ENCODE measurements around the gene NNAT.

Gene NNAT

GRCh38 chr20:37559312-37560027 lies 38.4 kb downstream of the NNAT start:
- Histone ChIP-seq H3K4me3 (ENCODE audit: low read length in 2 of 2) (no peak overlapping the region), H3K36me3 (ENCODE audit: control insufficient read depth in 2 of 2, insufficient read depth in 2 of 2, low read length in 2 of 2) (no peaks in the 10 kb centered on the region), H3K9me3 (ENCODE audit: control insufficient read depth in 2 of 2, low read length in 2 of 2) (no peaks in the 10 kb centered on the region), H3K27ac (ENCODE audit: low read length) (no peak overlapping the region), H3K9ac (ENCODE audit: low read length in 2 of 2) (no peak overlapping the region), H3K27me3 (ENCODE audit: control insufficient read depth in 1 of 2, insufficient read depth in 2 of 2, low read length in 2 of 2) (peaks cover 9 to 16% of the 10 kb centered on the region in 2 donors), H3K4me1 (ENCODE audit: control insufficient read depth, insufficient read depth, low read length) (no peaks in the 10 kb centered on the region)

DNA sequence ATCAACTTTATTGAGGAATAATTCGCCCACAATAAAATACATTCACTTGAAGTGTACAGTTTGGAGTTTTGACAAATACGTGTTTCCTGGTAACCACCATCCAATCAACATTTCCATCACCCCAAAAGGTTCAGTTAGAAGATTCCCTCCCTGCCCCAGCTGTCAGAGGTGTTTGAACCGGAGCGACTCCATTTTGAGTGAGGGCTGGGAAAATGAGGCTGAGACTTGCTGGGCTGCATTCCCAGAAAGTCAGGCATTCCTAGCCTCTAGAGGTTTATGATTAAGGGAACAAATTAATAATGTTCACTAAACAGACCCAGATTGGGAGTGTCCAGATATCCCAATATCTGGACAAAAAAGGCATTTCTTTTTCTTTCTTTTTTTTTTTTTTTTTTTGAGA lies 39.6 kb downstream of the NNAT start:
- Histone ChIP-seq H3K36me3 (ENCODE audit: control insufficient read depth in 2 of 2, insufficient read depth in 2 of 2, low read length in 2 of 2) (no peaks in the 10 kb centered on the region), H3K27ac (ENCODE audit: low read length) (no peak overlapping the region), H3K27me3 (ENCODE audit: control insufficient read depth in 1 of 2, insufficient read depth in 2 of 2, low read length in 2 of 2) (peaks cover 20 to 23% of the 10 kb centered on the region in 2 donors), H3K4me3 (ENCODE audit: low read length in 2 of 2) (no peak overlapping the region), H3K4me1 (ENCODE audit: control insufficient read depth, insufficient read depth, low read length) (peaks cover 3% of the 10 kb centered on the region), H3K9me3 (ENCODE audit: control insufficient read depth in 2 of 2, low read length in 2 of 2) (no peaks in the 10 kb centered on the region), H3K9ac (ENCODE audit: low read length in 2 of 2) (no peak overlapping the region)

DNA sequence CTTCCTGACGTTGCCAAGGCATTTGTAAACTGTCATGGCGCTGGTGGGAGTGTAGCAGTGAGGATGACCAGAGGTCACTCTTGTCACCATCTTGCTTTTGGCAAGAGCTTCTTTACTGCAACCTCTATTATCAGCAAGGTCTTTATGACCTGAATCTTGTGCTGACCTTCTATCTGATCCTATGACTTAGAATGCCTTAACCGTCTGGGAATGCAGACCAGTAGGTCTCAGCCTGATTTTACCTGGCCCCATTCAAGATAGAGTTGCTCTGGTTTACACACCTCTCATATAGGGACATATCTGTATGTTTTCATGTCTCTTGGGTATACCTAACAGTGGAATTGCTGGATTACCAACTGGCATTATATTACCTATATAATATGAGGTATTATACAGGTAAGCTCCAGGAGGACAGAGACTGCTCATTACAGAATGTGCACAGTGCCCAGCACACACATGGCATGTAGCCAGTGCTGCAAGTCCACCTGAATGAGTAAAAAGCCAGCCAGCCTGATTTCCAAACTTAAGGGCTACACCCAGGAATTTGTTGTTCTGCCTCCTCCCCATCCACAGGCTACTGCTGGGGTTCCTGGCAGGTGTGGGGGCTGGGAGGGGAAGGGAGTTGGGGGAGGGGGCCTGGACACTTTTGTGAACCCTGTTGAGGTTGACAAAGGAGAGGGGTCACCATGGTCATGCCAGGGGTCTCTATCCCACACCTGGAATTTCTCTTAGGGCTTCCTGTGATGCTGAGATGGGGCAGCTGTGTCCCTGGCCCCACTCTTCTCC lies 41.8 kb downstream of the NNAT start:
- Histone ChIP-seq H3K27me3 (ENCODE audit: control insufficient read depth in 1 of 2, insufficient read depth in 2 of 2, low read length in 2 of 2) (peaks cover 27% of the 10 kb centered on the region in 2 donors), H3K4me1 (ENCODE audit: control insufficient read depth, insufficient read depth, low read length) (peaks cover 3% of the 10 kb centered on the region), H3K4me3 (ENCODE audit: low read length in 2 of 2) (no peak overlapping the region), H3K36me3 (ENCODE audit: control insufficient read depth in 2 of 2, insufficient read depth in 2 of 2, low read length in 2 of 2) (no peaks in the 10 kb centered on the region), H3K9ac (ENCODE audit: low read length in 2 of 2) (no peak overlapping the region), H3K9me3 (ENCODE audit: control insufficient read depth in 2 of 2, low read length in 2 of 2) (no peaks in the 10 kb centered on the region), H3K27ac (ENCODE audit: low read length) (no peak overlapping the region)

DNA sequence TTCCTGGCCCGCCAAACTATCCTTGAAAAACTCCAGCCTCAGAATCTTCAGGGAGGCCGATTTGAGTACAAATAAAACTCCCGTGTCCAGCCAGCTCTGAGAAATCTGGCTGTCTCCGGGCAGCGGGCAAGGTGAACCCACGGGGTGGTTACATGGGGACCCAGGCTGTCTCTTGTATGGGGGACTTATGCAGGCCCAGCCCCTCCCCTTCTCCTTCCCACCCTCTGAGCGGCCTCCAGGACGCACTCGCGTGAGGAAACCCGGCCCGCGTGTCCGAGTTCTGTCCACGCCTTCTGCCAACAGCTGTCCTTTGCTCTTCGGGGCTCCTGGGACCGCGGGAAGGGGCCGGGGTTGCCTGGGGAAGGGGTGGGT lies 43.0 kb downstream of the NNAT start:
- peaks cover 3% of the 10 kb centered on the region for H3K4me1 ChIP-seq (ENCODE audit: control insufficient read depth, insufficient read depth, low read length)
- no peak overlapping the region for H3K9ac ChIP-seq (ENCODE audit: low read length in 2 of 2)
- no peak overlapping the region for H3K27ac ChIP-seq (ENCODE audit: low read length)
- peaks cover 31 to 33% of the 10 kb centered on the region in 2 donors for H3K27me3 ChIP-seq (ENCODE audit: control insufficient read depth in 1 of 2, insufficient read depth in 2 of 2, low read length in 2 of 2)
- no peak overlapping the region for H3K4me3 ChIP-seq (ENCODE audit: low read length in 2 of 2)
- H3K9me3 ChIP-seq (ENCODE audit: control insufficient read depth in 2 of 2, low read length in 2 of 2): no peaks in the 10 kb centered on the region
- no peaks in the 10 kb centered on the region for H3K36me3 ChIP-seq (ENCODE audit: control insufficient read depth in 2 of 2, insufficient read depth in 2 of 2, low read length in 2 of 2)

- H3K36me3 ChIP-seq (ENCODE audit: control insufficient read depth in 2 of 2, insufficient read depth in 2 of 2, low read length in 2 of 2): no peaks in the 10 kb centered on the region
- H3K9me3 ChIP-seq (ENCODE audit: control insufficient read depth in 2 of 2, low read length in 2 of 2): no peaks in the 10 kb centered on the region
These were observed 43.5 kb downstream of the NNAT start for GRCh38 chr20:37564388-37565133.

GRCh38 chr20:37565134-37565811 lies 44.2 kb downstream of the NNAT start:
- H3K4me3 ChIP-seq (ENCODE audit: low read length in 2 of 2): no peak overlapping the region
- no peak overlapping the region for H3K9ac ChIP-seq (ENCODE audit: low read length in 2 of 2)
- H3K36me3 ChIP-seq (ENCODE audit: control insufficient read depth in 2 of 2, insufficient read depth in 2 of 2, low read length in 2 of 2): no peaks in the 10 kb centered on the region
- H3K4me1 ChIP-seq (ENCODE audit: control insufficient read depth, insufficient read depth, low read length): peaks cover 3% of the 10 kb centered on the region
- no peak overlapping the region for H3K27ac ChIP-seq (ENCODE audit: low read length)
- no peaks in the 10 kb centered on the region for H3K9me3 ChIP-seq (ENCODE audit: control insufficient read depth in 2 of 2, low read length in 2 of 2)
- H3K27me3 ChIP-seq (ENCODE audit: control insufficient read depth in 1 of 2, insufficient read depth in 2 of 2, low read length in 2 of 2): peaks cover 31 to 36% of the 10 kb centered on the region in 2 donors

More at GRCh38 chr20:37564388-37565133, 43.5 kb downstream of the NNAT start:
- H3K27me3 ChIP-seq (ENCODE audit: control insufficient read depth in 1 of 2, insufficient read depth in 2 of 2, low read length in 2 of 2): peaks cover 31 to 36% of the 10 kb centered on the region in 2 donors
- no peak overlapping the region for H3K27ac ChIP-seq (ENCODE audit: low read length)
- H3K4me1 ChIP-seq (ENCODE audit: control insufficient read depth, insufficient read depth, low read length): peaks cover 3% of the 10 kb centered on the region
- no peak overlapping the region for H3K9ac ChIP-seq (ENCODE audit: low read length in 2 of 2)
- H3K4me3 ChIP-seq (ENCODE audit: low read length in 2 of 2): no peak overlapping the region

DNA sequence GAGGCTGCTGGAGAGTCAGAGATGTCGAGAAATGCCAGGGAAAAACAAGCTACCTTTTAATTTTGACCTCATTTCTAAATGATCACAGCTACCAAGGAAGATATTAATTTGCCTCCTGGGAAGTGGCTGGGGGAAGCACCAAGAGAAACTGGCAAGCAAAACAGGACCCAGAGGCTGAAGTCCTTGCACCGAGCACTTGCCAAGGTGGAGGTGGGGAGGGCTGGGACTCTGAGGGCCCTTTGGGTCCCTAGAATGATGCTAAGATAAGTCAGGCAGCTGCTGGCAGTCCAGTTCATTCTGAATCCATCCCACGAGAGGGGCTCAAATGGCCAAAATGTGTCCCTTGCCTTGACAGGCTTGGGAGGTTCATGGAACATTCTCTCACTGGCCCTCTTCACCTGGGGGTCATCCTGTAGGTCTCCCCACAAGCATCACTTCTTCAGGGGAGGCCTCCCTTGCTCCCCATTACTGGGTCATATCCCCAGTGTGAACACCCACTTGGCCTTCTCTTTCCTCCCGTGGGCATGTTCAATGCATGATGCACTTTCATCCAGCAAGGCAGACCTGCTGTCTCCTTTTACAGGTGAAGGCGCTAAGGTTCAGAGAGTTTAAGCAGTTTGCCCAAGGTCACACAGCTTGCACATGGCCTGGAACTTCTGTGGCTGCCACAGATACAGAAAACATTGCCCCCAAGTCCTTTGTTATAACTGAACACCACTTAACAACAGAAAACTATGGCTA lies 45.7 kb downstream of the NNAT start:
- no peak overlapping the region for H3K9ac ChIP-seq (ENCODE audit: low read length in 2 of 2)
- H3K4me3 ChIP-seq (ENCODE audit: low read length in 2 of 2): no peak overlapping the region
- peaks cover 31 to 36% of the 10 kb centered on the region in 2 donors for H3K27me3 ChIP-seq (ENCODE audit: control insufficient read depth in 1 of 2, insufficient read depth in 2 of 2, low read length in 2 of 2)
- no peak overlapping the region for H3K27ac ChIP-seq (ENCODE audit: low read length)
- no peaks in the 10 kb centered on the region for H3K36me3 ChIP-seq (ENCODE audit: control insufficient read depth in 2 of 2, insufficient read depth in 2 of 2, low read length in 2 of 2)
- peaks cover 3% of the 10 kb centered on the region for H3K4me1 ChIP-seq (ENCODE audit: control insufficient read depth, insufficient read depth, low read length)
- H3K9me3 ChIP-seq (ENCODE audit: control insufficient read depth in 2 of 2, low read length in 2 of 2): no peaks in the 10 kb centered on the region

GRCh38 chr20:37567331-37567665 lies 46.2 kb downstream of the NNAT start:
- H3K27ac ChIP-seq (ENCODE audit: low read length): no peak overlapping the region
- no peak overlapping the region for H3K9ac ChIP-seq (ENCODE audit: low read length in 2 of 2)
- no peaks in the 10 kb centered on the region for H3K36me3 ChIP-seq (ENCODE audit: control insufficient read depth in 2 of 2, insufficient read depth in 2 of 2, low read length in 2 of 2)
- H3K27me3 ChIP-seq (ENCODE audit: control insufficient read depth in 1 of 2, insufficient read depth in 2 of 2, low read length in 2 of 2): peaks cover 28 to 36% of the 10 kb centered on the region in 2 donors
- no peaks in the 10 kb centered on the region for H3K9me3 ChIP-seq (ENCODE audit: control insufficient read depth in 2 of 2, low read length in 2 of 2)
- H3K4me3 ChIP-seq (ENCODE audit: low read length in 2 of 2): no peak overlapping the region
- peaks cover 3% of the 10 kb centered on the region for H3K4me1 ChIP-seq (ENCODE audit: control insufficient read depth, insufficient read depth, low read length)

GRCh38 chr20:37567671-37568588 lies 46.9 kb downstream of the NNAT start:
- Histone ChIP-seq H3K4me3 (ENCODE audit: low read length in 2 of 2) (no peak overlapping the region), H3K9me3 (ENCODE audit: control insufficient read depth in 2 of 2, low read length in 2 of 2) (no peaks in the 10 kb centered on the region), H3K27me3 (ENCODE audit: control insufficient read depth in 1 of 2, insufficient read depth in 2 of 2, low read length in 2 of 2) (peaks cover 30 to 36% of the 10 kb centered on the region in 2 donors), H3K36me3 (ENCODE audit: control insufficient read depth in 2 of 2, insufficient read depth in 2 of 2, low read length in 2 of 2) (no peaks in the 10 kb centered on the region), H3K27ac (ENCODE audit: low read length) (no peak overlapping the region), H3K4me1 (ENCODE audit: control insufficient read depth, insufficient read depth, low read length) (peaks cover 3% of the 10 kb centered on the region), H3K9ac (ENCODE audit: low read length in 2 of 2) (no peak overlapping the region)

Measured in stomach smooth muscle (tissue), 2 donors.